GM11168 (cell line): Measurements from ENCODE around the gene ZFYVE9.

Source experiments
- in situ Hi-C: fragments of 300-500 bp; cut with MboI; formaldehyde crosslinking; loops from one replicate; pipeline ENCODE4 v1.12.0; 2022; ENCODE audit warnings: low sequenced_read_pairs; ENCODE audit not compliant: unreplicated experiment

The ZFYVE9 gene

GRCh38 chr1:52306227-52307006 lies 164.5 kb downstream of the ZFYVE9 start:
- in situ Hi-C loops: no loop called here

- in situ Hi-C loops: no loop called here
Measured at GRCh38 chr1:52321061-52321460, 179.2 kb downstream of the ZFYVE9 start.

- in situ Hi-C loops: no loop called here
Measured at GRCh38 chr1:52323731-52324130, 181.8 kb downstream of the ZFYVE9 start.

GRCh38 chr1:52325786-52326185 lies 183.9 kb downstream of the ZFYVE9 start:
- in situ Hi-C loops: no loop called here

DNA sequence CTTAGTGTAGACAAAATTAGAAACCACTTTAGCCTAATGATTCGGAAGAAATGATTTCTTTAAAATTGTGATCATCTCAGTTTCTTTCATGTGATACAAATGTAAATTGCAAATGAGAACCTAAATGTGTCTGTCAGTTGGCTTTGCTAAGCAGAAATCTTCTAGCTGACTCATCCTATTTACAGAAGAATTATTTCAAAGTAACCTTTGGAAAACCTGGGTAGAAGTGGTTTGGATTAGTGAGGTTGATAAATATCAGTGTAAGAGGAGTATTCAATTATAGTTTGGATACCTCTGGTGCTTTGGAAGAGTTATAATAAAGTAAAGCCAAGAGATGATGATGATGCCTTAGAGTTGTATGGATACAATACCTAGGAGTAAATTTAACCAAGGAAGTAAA lies 186.7 kb downstream of the ZFYVE9 start:
- in situ Hi-C loops: no loop called here

DNA sequence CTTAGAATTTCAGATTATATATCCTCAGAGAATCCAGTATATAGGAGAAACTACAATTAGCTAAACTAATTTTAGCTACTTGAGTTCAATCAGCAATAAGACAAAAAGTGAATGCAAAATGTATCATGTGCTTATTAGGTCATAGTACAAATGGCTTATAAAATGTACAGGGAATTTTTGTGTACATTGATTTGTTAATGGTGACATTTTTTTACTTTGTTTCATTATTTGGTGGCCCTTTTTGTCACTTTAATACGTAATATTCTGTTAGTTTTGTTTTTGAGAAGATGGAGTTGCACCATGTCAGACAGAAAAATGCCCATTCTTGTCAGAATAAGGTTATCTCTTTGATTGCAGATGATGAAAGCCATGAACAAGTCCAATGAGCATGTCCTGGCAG lies 190.5 kb downstream of the ZFYVE9 start:
- in situ Hi-C loops: no loop called here

DNA sequence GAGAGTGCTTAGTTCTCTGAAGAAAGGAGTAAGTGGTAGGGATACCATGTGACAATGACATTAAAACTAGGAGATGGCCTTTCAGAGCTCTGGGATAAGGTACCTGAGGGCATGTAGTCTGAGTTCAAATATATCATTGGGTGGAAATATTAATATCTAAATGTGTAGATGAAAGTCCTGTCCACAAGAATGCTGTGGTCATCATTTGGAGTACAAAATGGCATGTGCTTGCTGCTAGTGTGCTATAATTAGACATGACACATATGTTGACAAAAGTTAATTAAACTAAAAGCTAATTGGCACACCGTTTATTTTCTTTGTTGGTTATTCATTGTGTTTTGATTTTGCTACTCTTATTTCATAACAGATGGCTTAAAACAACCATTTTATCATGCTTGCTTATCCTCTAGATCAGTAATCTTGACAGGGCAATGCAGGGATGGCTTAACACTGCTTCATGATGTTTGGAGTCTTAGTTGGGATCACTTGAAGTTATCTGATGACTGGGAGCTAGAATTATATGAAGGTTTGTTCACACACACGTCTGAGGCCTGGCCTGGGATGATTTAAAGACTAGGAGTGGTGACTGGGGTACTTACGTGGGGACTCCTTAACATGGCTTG lies 193.1 kb downstream of the ZFYVE9 start:
- in situ Hi-C loops: no loop called here

- in situ Hi-C loops: no loop called here
Measured at GRCh38 chr1:52337439-52337838, 195.6 kb downstream of the ZFYVE9 start.

GRCh38 chr1:52341655-52342260 lies 199.9 kb downstream of the ZFYVE9 start:
- in situ Hi-C loops: no loop called here

DNA sequence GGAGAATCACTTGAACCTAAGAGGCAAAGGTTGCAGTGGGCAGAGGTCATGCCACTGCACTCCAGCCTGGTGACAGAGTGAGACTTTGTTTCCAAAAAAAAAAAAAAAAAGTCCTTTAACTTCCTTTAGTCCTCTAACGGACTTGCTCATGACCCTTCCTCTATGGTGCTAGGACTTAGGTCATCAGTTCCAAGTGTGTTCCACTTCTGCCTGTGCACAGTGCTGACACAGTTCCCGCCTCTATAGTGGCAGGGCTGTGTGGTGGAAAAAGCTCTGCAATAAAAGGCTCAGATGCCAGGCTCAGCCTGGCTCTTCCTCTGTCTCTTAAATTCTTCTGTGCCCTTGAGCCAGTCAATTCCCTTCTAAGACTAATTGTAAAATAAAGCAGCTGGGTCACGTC lies 202.1 kb downstream of the ZFYVE9 start:
- in situ Hi-C loops: no loop called here

GRCh38 chr1:52345252-52345651 lies 203.4 kb downstream of the ZFYVE9 start:
- in situ Hi-C loops: no loop called here

GRCh38 chr1:52346653-52347052 lies 204.8 kb downstream of the ZFYVE9 start:
- in situ Hi-C loops: no loop called here

DNA sequence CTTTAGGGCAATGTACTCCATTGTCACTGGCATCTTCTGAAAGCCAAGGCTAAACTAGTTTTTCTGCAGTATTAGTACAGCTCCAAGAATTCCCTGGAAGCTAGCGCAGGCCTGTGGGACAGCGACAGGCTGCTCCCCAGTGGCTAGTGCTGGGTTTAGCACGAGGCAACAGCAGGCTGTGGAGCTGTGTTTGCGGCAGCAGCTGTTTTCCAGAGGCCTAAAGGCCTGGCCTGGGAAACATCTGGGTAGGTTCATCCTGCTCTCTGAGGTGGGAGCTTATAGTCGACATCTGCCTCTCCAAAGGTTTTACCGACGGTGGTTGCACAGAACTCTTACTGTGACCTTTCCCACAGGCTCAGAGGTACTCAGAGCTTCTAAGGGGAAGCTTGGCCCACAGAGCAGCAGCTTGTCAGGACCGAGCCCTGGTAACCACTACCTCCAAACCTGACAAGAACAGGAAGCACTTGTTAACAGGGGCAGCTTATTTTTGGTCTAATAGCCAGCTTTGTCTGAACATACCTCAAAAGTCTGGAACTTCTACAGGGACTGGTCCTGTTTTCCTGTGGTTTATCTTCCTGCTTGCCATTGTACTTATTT lies 206.9 kb downstream of the ZFYVE9 start:
- in situ Hi-C loops: no loop called here

- in situ Hi-C loops: no loop called here
Measured at GRCh38 chr1:52352690-52353089, 210.8 kb downstream of the ZFYVE9 start.

DNA sequence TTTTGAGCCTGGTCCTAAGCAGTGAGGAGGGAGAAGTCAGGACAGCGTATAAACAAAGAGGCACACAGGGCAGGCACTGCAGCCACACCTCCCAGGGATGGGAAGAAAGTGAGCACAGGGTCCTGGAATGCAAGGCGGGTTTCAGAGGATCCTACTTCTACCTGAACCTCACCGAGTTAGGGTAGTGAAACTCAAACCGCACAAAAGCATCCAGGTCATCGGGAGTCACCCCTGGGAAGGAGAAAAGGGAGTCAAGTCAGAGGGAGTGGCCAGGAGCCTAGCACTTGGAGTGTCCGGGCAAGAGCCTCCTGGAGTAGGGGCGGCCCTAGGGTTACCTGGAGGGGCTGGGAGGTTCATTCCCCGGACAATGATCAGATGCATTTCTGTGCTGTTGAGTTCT lies 213.5 kb downstream of the ZFYVE9 start:
- in situ Hi-C loops: no loop called here

DNA sequence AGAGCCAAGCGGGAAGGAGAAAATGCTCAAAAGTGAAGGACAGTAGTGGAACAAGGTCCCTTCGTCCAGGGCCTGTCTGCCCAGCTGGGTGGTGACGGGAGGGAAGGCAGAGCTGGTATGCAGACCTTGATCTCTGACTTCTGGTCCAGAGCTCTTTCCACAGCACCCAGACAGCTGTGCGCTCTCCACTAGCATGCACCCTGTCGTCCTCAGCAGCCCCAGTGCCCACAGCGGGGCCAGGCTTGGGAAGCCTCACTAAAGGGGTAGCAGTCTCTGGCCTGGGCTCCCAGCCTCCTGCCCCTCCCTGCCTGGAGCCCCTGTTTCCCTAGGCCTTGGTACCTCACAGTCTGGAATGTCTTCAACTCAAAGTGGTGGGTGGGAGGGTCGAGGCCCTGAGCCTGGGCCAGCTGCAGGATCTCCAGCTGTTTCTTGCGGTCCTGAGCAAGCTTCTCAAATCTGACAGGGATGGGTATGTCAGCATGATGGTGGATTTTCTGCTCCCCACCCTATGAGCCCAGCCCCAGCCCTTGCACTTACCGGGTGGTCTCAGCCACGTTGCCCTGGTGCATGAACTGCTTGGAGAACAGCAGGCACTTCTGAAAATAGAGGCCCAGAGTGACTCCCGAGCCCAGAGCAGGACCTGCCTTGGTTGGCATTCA lies 214.1 kb downstream of the ZFYVE9 start:
- in situ Hi-C loops: no loop called here

DNA sequence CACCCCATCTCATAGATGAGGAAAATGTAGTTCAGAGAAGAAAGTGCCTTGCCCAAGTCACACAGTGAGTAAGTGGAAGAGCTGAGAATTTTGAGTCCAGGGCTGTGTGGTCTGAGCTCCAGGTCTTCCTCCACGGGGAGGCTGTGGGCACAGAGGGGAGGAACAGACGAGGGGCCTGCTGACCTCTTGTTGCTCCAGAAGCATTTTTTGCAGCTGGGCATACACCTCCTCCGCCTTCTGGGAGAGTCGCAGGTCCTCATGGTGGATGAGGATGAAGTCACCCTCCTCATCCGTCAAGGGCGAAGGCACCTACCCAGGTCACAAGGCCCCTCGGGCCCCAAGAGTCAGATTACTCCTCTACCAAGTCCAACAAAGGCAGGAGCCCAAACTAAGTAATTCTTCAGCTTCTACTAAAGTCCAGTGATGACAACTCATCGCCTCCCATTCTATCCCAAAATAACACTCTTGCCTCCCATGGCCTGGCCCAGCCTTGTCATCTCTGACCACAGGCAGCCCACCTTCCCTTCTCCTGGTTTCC lies 215.0 kb downstream of the ZFYVE9 start:
- in situ Hi-C loops: no loop called here

DNA sequence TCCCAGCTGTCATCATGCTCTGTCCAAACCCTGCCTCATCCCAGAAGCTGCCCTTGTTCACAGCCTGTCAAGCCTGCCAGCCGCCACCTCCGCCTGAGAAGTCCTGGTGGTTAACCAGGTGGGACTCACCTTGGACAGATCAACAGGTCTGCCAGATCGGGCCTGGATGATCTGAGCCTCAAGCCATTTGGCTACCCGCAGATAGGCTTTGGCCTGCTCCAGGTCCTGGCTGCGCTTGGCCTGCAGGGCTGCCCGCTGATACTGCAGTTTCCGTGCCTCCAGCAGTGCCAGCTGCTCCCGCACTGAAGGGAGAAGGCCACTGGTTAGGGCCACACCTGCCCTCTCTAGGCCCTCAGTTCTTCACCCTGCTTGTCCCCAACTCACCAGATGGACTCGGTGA lies 215.5 kb downstream of the ZFYVE9 start:
- in situ Hi-C loops: no loop called here

GRCh38 chr1:52358851-52359497 lies 217.1 kb downstream of the ZFYVE9 start:
- in situ Hi-C loops: no loop called here
